GM12872 (cell line): ENCODE results near the gene EPS15.

Experiments used
- TF ChIP-seq, protein P1 (sequence below): IDR thresholded peaks from 3 replicates; pipeline ENCODE4 v1.5.1; 2011; ENCODE audit warnings: low read depth, mild to moderate bottlenecking, low read length, moderate library complexity; ENCODE audit not compliant: insufficient read depth

The EPS15 gene

GRCh38 chr1:51552929-51553807 lies 34.1 kb upstream of the EPS15 start:
- TF ChIP-seq, protein P1, sequence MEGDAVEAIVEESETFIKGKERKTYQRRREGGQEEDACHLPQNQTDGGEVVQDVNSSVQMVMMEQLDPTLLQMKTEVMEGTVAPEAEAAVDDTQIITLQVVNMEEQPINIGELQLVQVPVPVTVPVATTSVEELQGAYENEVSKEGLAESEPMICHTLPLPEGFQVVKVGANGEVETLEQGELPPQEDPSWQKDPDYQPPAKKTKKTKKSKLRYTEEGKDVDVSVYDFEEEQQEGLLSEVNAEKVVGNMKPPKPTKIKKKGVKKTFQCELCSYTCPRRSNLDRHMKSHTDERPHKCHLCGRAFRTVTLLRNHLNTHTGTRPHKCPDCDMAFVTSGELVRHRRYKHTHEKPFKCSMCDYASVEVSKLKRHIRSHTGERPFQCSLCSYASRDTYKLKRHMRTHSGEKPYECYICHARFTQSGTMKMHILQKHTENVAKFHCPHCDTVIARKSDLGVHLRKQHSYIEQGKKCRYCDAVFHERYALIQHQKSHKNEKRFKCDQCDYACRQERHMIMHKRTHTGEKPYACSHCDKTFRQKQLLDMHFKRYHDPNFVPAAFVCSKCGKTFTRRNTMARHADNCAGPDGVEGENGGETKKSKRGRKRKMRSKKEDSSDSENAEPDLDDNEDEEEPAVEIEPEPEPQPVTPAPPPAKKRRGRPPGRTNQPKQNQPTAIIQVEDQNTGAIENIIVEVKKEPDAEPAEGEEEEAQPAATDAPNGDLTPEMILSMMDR = no peak

- TF ChIP-seq, protein P1 = no peak
These were observed 32.8 kb upstream of the EPS15 start for GRCh38 chr1:51551848-51552296.

DNA sequence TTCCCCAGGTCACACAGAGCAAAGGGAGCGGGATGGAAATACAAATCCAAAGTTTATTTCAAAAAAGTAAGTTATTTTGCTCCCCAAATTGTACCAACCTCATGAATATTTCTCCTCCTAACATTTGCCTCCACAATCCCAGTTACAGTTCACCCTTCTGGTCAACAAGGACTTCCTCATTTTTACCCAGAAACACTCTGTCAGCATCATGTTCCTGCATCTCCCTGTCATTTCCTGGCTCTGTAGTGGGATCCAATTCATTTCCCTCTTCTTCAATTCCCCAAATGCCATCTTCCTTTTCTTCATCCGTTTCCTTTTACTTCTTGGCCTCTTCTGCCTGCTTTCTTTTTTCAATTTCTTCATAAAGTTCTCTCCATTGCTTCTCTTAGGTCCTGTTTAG lies 32.0 kb upstream of the EPS15 start:
- TF ChIP-seq, protein P1 = no peak

DNA sequence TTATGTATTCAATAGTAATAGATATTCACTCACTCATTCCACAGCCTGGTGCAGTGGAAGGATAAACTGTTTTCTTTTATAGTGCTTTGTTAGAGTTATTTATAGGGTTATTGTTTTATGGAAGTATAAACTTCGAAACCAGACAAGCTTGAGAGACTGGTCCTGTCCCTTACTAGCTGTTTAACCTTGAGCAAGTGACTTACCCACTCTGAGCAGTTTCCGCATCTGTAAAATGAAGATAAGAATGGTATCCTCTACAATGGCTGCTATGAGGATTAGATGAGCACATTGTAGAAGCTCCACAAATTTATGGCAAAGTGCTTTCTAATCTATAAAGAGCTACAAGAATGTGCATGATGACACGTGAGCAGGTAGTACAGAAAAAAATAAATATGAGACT lies 30.8 kb upstream of the EPS15 start:
- TF ChIP-seq, protein P1 = no peak

- TF ChIP-seq, protein P1 = no peak
These were observed 30.1 kb upstream of the EPS15 start for GRCh38 chr1:51549016-51549619.

DNA sequence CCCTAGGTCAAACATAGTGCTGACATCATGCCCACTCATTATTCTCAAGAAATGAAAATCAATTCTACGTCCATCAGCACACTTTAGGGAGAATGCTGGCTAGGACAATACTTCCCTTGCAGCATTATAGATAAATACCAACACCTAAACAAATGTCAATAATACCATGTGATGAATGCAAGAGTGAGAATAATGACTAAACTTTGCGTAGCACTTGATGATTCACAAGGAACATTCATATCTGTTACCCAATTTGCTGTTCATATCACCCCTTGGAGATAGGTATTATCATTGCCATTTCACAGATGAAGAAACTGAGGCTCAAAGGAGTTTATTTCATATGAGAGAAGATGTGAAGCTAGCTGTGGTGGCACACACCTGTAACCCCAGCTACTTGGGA lies 24.8 kb upstream of the EPS15 start:
- TF ChIP-seq, protein P1 = no peak

DNA sequence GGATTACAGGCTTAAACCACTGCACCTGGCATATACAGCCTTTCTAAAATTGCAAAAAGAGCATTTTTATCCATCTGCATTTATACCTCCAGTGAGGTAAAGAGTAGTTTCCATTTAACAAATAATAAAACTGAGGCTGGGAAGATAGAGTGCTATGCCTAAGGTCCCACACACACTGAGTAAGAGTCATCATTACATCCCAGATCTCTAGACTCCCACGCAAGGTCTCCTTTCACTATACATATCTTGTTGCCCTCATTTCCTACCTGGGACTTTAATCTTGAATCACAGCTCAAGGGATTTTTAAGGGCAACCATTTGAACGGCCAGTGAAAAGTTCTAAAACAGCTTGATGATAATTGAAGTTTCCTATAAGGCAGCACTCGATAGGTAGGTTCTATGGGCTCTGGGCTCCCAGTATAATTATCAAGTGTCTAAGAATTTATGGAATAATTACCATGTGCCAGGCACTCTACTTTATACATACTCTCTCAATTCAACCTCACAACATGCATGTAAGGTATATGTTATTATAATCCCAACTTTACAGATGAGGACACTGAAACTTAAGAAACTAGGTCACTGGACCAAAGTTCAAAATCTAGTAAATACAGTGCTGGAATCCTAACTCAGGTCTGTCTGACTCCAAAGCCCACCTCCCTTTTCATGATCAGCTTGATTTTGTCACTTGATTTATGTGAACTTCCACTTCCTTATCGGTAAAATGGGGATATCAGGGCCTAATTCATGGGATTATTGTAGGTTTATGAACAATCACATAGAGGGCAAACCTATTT lies 23.3 kb upstream of the EPS15 start:
- TF ChIP-seq, protein P1 = no peak
